HCT116 (cell line): ENCODE data around the gene ARHGEF6. TPM values are rescaled to one million over a fixed set of nuclear protein-coding genes. Genes with fewer than 3 reads are reported as not detected.
"Not testable (repeated sequence)": the region's sequence is repeated elsewhere in the genome, so short reads cannot be mapped to it uniquely, and the experiment has no call there.

Experiments used
- ATAC-seq: fragments of 200-7000 bp; cut with Tn5 transposase; 2 replicates; pipeline ENCODE4 v1.9.1; 2020; ENCODE audit warnings: mild to moderate bottlenecking, moderate library complexity
- BruUV-seq: library from RNA; stranded (reverse); fragments of 400-500 nt; replicated peaks from 2 replicates; lab custom pipeline; 2021; lab: Mats Ljungman, UMichigan
- CTCF ChIA-PET: fragments of 300-600 bp; sonication (Branson Sonifier 250); formaldehyde crosslinking; loops from one replicate; lab custom pipeline; 2021; ENCODE audit warnings: antibody characterized with exemption; lab: Charles Lee
- POLR2A ChIA-PET: fragments of 300-600, 350-600 bp; sonication (Branson Sonifier 250); formaldehyde crosslinking; loops from one replicate; lab custom pipeline; 2021; ENCODE audit warnings: antibody characterized with exemption; lab: Charles Lee
- RAD21 ChIA-PET, 2 experiments: fragments of 300-600 bp; sonication (Branson Sonifier 250); formaldehyde crosslinking; loops; one replicate each; lab custom pipeline; 2023; ENCODE audit warnings: low total read pairs in 2 of 2; ENCODE audit not compliant: uncharacterized antibody in 2 of 2, unreplicated experiment in 2 of 2, low non-redundant PET in 1 of 2; lab: Charles Lee
- DNase-seq: peaks from one replicate; pipeline ENCODE4 v3.0.0-alpha.2; 2010; ENCODE audit warnings: low read depth, low spot score
- H2AFZ ChIP-seq: fragments of 200-600 bp; shearing (Covaris generic), sonication (generic); 2 replicates; pipeline ENCODE4 v1.6.1; 2017; ENCODE audit warnings: low read depth, mixed run types, mixed read lengths, antibody characterized with exemption, low read length; ENCODE audit not compliant: poor library complexity, severe bottlenecking
- H3K27ac ChIP-seq: 2 replicates; pipeline ENCODE4 v1.5.1; 2012; ENCODE audit warnings: low read depth, low read length
- H3K27me3 ChIP-seq: fragments of 200-600 bp; sonication (generic); 2 replicates; pipeline ENCODE4 v1.6.1; 2016; ENCODE audit warnings: mixed run types, low read length, mixed read lengths; ENCODE audit not compliant: insufficient read depth
- H3K36me3 ChIP-seq, 2 experiments: fragments of 200-500 bp in 1 of 2; fragments of 200-600 bp in 1 of 2; sonication (Bioruptor generic) in 1 of 2; sonication (generic) in 1 of 2; 2 replicates each; pipeline versions ENCODE4 v1.5.1 to v1.6.1; 2014 to 2016; ENCODE audit warnings: low read length in 2 of 2, inconsistent platforms in 1 of 2, mixed read lengths in 1 of 2, mixed run types in 1 of 2; ENCODE audit not compliant: insufficient read depth in 2 of 2, control insufficient read depth in 1 of 2
- H3K4me1 ChIP-seq, 2 experiments: fragments of 200-600 bp in 1 of 2; sonication (generic) in 1 of 2; 2 replicates each; pipeline versions ENCODE4 v1.5.1 to v1.6.1; 2012 to 2017; ENCODE audit warnings: low read length in 2 of 2, inconsistent platforms in 1 of 2, mild to moderate bottlenecking in 1 of 2, mixed read lengths in 1 of 2, mixed run types in 1 of 2, moderate library complexity in 1 of 2; ENCODE audit not compliant: insufficient read depth in 2 of 2, control insufficient read depth in 1 of 2
- H3K4me2 ChIP-seq: fragments of 200-600 bp; sonication (generic); 2 replicates; pipeline ENCODE4 v1.6.1; 2017; ENCODE audit warnings: mixed run types, low read length, mixed read lengths
- H3K4me3 ChIP-seq, 2 experiments: fragments of 200-600 bp in 1 of 2; sonication (generic) in 1 of 2; replicated peaks in 1 of 2; 2 replicates each; pipeline ENCODE4 v1.5.1; 2011 to 2016; ENCODE audit warnings: low read length in 2 of 2, control low read depth in 1 of 2, low read depth in 1 of 2, mild to moderate bottlenecking in 1 of 2, mixed read lengths in 1 of 2, mixed run types in 1 of 2
- H3K79me2 ChIP-seq: fragments of 200-600 bp; sonication (generic); 2 replicates; pipeline ENCODE4 v1.6.1; 2017; ENCODE audit warnings: mild to moderate bottlenecking, mixed run types, low read length, moderate library complexity, mixed read lengths; ENCODE audit not compliant: insufficient read depth
- H3K9ac ChIP-seq: fragments of 200-600 bp; sonication (generic); 2 replicates; pipeline ENCODE4 v1.6.1; 2016; ENCODE audit warnings: low read length, mixed read lengths
- H3K9me2 ChIP-seq: fragments of 200-600 bp; sonication (generic), shearing (Covaris generic); 2 replicates; pipeline ENCODE4 v1.6.1; 2017; ENCODE audit warnings: mixed run types, mild to moderate bottlenecking, moderate library complexity; ENCODE audit not compliant: insufficient read depth
- H3K9me3 ChIP-seq, 2 experiments: fragments of 200-500 bp in 1 of 2; fragments of 200-600 bp in 1 of 2; sonication (Bioruptor generic) in 1 of 2; sonication (generic) in 1 of 2; 2 replicates each; pipeline ENCODE4 v1.6.1; 2014 to 2017; ENCODE audit warnings: low read length in 2 of 2, mixed read lengths in 2 of 2, inconsistent platforms in 1 of 2, low read depth in 1 of 2, mild to moderate bottlenecking in 1 of 2, mixed run types in 1 of 2, moderate library complexity in 1 of 2; ENCODE audit not compliant: control insufficient read depth in 1 of 2, insufficient read depth in 1 of 2
- H4K20me1 ChIP-seq: fragments of 200-600 bp; sonication (generic), shearing (Covaris generic); 2 replicates; pipeline ENCODE4 v1.6.1; 2017; ENCODE audit warnings: mixed run types, mild to moderate bottlenecking, moderate library complexity; ENCODE audit not compliant: insufficient read depth
- CEBPB ChIP-seq: IDR thresholded peaks from 2 replicates; pipeline ENCODE4 v1.6.1; 2012; ENCODE audit warnings: low read depth
- CTCF ChIP-seq, 3 experiments: fragments of 200-600 bp in 1 of 3; sonication (generic) in 1 of 3; IDR thresholded peaks in 2 of 3; conservative IDR thresholded peaks in 1 of 3; 2 replicates each; pipeline ENCODE4 v1.5.1; 2012 to 2017; ENCODE audit warnings: low read depth in 2 of 3, low read length in 2 of 3, antibody characterized with exemption in 1 of 3, borderline replicate concordance in 1 of 3, control low read depth in 1 of 3, mild to moderate bottlenecking in 1 of 3, mixed read lengths in 1 of 3, mixed run types in 1 of 3, moderate library complexity in 1 of 3; ENCODE audit not compliant: insufficient read depth in 1 of 3
- EGR1 ChIP-seq: IDR thresholded peaks from 2 replicates; pipeline ENCODE4 v1.6.1; 2012; ENCODE audit warnings: low read depth
- EZH2phosphoT487 ChIP-seq: fragments of 200-600 bp; IDR thresholded peaks from 2 replicates; pipeline ENCODE4 v1.6.1; 2018; ENCODE audit warnings: antibody characterized with exemption, borderline replicate concordance
- POLR2A ChIP-seq: IDR thresholded peaks from 2 replicates; pipeline ENCODE4 v1.7.0; 2011; ENCODE audit warnings: borderline replicate concordance; ENCODE audit not compliant: insufficient read depth, insufficient read length; ENCODE audit errors: extremely low read depth
- POLR2AphosphoS5 ChIP-seq: IDR thresholded peaks from 2 replicates; pipeline ENCODE4 v1.6.1; 2011; ENCODE audit warnings: mild to moderate bottlenecking, low read depth, low read length, moderate library complexity
- SP1 ChIP-seq: IDR thresholded peaks from 2 replicates; pipeline ENCODE4 v1.6.1; 2012; ENCODE audit warnings: low read depth
- SRF ChIP-seq: IDR thresholded peaks from 2 replicates; pipeline ENCODE4 v1.6.1; 2012; ENCODE audit warnings: low read depth
- ZBTB33 ChIP-seq: IDR thresholded peaks from 2 replicates; pipeline ENCODE4 v1.6.1; 2011; ENCODE audit warnings: mild to moderate bottlenecking, low read length, moderate library complexity; ENCODE audit not compliant: insufficient replicate concordance; ENCODE audit errors: extremely low read depth
- ZFX ChIP-seq: fragments of 450-650 bp; IDR thresholded peaks from 2 replicates; pipeline ENCODE4 v1.6.1; 2017
- intact Hi-C: fragments of 100-400 bp; cut with micrococcal nuclease; formaldehyde crosslinking; loops from 2 replicates; pipeline ENCODE4 v1.10.0; 2022
- total RNA-seq: library from RNA; stranded (reverse); gene quantifications from one replicate; pipeline ENCODE4 v1.2.1, GENCODE V29; 2021; ENCODE audit not compliant: unreplicated experiment

Gene ARHGEF6
- total RNA-seq, 1 experiment from 2014 or later = 1.9 TPM

GRCh38 chrX:136771869-136772268 lies 8.9 kb downstream of the ARHGEF6 start:
- H3K27me3 ChIP-seq, BruUV-seq, H4K20me1 ChIP-seq, H3K9me2 ChIP-seq, H3K4me3 ChIP-seq, H3K27ac ChIP-seq, RAD21 ChIA-PET, H3K9me3 ChIP-seq, intact Hi-C loops, DNase-seq, CTCF ChIA-PET, H3K4me2 ChIP-seq, POLR2A ChIA-PET, ATAC-seq, H2AFZ ChIP-seq, H3K36me3 ChIP-seq, H3K9ac ChIP-seq, H3K79me2 ChIP-seq: not testable (repeated sequence)
- peaks cover 4 to 14% of the 10 kb centered on the region in 2 experiments for H3K4me1 ChIP-seq

GRCh38 chrX:136768469-136769084 lies 12.2 kb downstream of the ARHGEF6 start:
- Histone ChIP-seq H2AFZ (peak overlapping the region; percentile 65), H3K27ac (peak overlapping the region; percentile 60; the same call in 1 of the 2 replicates), H3K9me3 (no peaks in the 10 kb centered on the region), H4K20me1 (no peaks in the 10 kb centered on the region), H3K36me3 (no peaks in the 10 kb centered on the region), H3K79me2 (no peaks in the 10 kb centered on the region), H3K27me3 (no peaks in the 10 kb centered on the region), H3K4me1 (peaks cover 4 to 14% of the 10 kb centered on the region in 2 experiments), H3K9ac (no peak overlapping the region), H3K4me3 (peak overlapping the region in 1 of 2 experiments; percentile 18; a peak in 1 of 4 replicates), H3K4me2 (peak overlapping the region; percentile 80), H3K9me2 (no peaks in the 10 kb centered on the region)
- intact Hi-C loops = no loop called here
- ATAC-seq = peak; percentile 69
- ChIA-PET CTCF (no interaction called here), RAD21 (no interaction called here), POLR2A (interaction anchor here (0.6 to 0.7 kb wide), 2 partner anchors 112 to 136 kb away, joined by 3 to 6 read pairs; partner anchors contain the start of gene RBMX)
- TF ChIP-seq ZBTB33 (no peak), SRF (no peak), POLR2AphosphoS5 (peak; percentile 39; the same call in 1 of the 2 replicates), EGR1 (peak; percentile 38; the same call in 1 of the 2 replicates), CEBPB (no peak), ZFX (0 out of 2 replicates have a peak, but pooled peaks have one; percentile 19), POLR2A (no peak), EZH2phosphoT487 (no peak), CTCF (IDR thresholded peaks at IDR 0.05 in 2 of 3, conservative IDR thresholded peaks at IDR 0.05 in 1 of 3; ENCODE audit: borderline replicate concordance in 1 of 3, insufficient read depth in 1 of 3, low read depth in 2 of 3, low read length in 2 of 3) (no peak), SP1 (peak; percentile 42)
- peak; percentile 57 for DNase-seq
- no TSS peak for BruUV-seq
